IPS-NIHi7 (cell line): ENCODE measurements around the gene ZNF460.

Experiments
- DNase-seq: peaks from one replicate; pipeline ENCODE4 v3.0.0; 2012; ENCODE audit warnings: mixed read lengths; ENCODE audit errors: extremely low spot score

Gene ZNF460

DNA sequence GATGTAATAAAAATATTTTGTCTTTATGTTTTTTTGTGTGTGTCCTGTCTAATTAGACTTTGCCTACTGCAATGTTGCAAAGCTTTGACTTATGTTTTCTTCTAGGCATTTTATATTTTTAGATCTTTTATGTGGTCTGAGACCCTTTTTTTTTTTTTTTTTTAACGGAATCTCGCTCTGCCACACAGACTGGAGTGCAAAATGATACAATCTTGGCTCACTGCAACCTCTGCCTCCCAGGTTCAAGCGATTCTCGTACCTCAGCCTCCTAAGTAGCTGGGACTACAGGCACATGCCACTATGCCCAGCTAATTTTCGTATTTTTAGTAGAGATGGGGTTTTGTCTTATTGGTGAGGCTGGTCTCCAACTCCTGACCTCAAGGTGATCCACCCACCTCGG lies 62.3 kb downstream of the ZNF460 start:
- DNase-seq, result no peak
